Hepatic stellate cell (primary cell): ENCODE data around the gene RUNX2.

ENCODE experiments used
- DNase-seq: peaks from one replicate; pipeline ENCODE4 v3.0.0; 2011; ENCODE audit warnings: low spot score

RUNX2 gene

DNA sequence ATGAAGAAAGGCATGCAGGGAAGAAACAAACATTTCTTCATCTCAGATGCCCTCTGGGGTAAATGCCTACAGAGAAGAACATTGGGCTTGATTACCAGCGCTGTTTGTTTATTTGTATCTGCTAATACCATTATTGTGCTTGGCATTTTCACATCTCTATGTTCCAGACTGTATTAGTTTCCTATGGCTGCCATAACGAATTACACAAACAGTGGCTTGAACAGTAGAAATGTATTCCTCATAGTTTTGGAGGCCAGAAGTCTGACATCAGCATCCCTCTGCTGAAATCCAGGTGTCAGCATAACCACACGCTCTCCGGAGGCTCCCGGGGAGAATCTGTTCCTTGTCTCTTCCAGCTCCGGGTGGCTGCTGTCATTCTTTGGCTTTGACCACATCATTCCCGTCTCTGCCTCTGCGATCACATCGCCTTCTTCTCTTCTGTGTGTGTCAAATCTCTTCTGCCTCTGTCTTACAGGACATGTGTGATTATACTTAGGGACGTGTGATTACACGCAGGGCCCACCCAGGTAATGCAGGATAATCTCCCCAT is 291.2 kb downstream of the RUNX2 start:
- no peak for DNase-seq

DNA sequence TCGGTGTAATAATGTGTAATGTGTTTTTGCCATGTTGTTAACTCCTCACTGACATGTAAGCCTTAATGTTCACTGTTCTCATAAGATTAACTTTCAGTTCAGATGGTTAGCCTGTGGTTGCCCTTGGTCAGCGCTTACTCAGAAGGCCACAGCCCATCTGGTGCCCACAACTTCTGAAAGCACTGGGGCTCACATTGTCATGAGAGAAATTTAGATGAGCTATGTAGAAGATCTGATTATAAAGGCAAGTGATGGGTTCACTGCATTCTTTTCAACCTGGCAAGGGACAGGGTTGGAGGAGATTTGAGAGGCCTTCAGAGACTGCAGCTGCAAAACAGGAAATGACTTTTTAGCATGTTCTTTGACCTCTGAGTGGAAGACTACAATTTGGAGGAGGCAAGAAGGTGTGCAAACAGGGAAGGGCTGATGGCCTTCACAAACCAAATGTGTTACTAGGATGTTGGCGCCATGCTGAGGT is 291.9 kb downstream of the RUNX2 start:
- DNase-seq: no peak

DNA sequence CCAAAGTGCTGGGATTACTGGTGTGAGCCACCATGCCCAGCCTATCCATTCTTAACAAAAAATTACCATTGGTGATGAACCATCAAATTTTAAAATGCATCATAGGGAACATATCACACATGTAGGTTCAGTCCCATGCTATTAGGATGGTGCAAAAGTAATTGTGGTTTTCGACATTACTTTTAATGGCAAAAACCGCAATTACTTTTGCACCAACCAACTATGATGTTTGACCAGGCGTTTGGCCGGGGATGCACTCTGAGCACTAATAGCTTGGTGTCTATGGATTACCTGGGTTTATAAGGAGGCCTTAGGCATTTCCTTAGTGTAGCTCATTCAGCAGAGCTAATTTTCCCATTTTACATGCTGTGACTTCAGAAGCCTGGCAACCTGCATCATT is 296.1 kb downstream of the RUNX2 start:
- DNase-seq: no peak

DNA sequence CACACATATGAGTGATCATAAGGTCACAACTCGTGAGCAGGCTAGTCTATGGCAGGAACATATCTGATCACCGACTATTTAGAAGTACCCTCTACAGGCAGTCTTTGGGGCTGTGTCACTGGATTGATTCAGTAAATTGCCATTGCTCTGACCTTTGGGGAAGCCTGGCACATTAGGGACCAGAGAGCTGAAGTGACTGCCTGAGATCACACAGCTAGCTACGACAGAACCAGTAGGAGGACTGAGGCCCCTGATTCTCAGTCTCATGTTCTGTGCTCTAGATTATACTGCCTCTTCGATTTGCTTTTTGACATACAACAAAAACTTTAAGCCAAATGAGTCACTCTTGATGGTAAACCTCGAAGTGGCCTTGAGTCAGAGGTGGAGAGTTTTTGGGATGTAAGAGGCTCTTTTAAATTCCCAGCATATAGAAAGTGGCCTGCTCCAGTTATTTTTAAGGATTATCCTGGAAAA is 297.1 kb downstream of the RUNX2 start:
- DNase-seq: peak; percentile 35

DNA sequence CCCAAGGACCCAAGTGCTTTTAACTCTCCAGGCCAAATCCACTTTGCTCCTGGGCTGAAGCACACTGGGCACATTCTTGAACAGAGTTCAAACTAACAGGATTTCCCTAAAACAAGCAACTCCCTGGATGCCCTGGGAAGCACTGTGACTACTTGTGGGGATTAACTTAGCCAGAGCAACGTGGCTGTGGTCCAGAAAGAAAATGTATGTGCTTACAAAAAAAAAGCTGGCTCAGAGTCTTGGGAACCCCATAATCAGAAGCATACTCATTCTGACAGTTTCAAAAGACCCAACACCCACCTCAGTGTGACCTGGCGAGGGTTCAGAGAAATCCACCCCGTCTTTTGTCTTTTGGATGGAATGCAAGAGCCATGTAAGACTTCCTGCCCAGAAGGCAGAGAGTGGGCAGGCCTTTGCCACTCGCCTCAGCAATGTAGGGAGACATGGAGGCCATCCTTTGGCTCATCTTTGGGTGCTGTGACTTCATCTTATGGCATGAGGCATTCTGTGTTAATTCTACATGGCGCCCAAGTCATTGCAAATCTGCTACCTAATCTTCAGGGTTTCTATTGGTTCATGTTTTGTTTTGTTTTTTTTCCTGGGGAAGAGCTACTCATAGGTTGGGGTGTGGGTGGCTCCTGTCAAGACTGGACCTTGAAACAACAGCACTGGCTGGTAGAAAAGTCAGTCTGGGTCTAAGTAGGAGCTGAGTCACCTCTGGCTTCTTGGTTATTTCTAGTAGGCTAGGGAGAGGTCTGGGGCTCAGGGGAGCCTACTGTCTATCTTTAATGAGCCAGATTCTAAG is 298.2 kb downstream of the RUNX2 start:
- no peak for DNase-seq

DNA sequence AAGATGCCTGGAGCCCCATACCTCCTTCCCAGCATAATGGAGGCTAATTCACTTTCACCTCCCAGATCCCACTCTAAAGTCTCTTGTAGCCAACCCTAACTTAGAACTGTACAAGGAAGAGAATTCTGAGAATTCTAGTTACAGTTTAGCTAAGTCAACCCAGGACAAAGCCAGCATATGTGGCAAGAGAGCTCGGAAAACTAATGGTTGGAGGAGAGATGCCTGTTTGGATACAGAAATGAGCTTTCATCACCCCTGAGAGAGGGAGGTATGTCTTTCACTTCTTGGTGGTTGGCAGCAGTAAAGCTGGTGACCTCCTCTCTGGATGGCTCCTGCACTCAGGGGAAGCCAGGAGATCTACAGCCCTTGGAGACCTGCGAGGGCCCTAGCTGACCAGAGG is 302.2 kb downstream of the RUNX2 start:
- DNase-seq: no peak

DNA sequence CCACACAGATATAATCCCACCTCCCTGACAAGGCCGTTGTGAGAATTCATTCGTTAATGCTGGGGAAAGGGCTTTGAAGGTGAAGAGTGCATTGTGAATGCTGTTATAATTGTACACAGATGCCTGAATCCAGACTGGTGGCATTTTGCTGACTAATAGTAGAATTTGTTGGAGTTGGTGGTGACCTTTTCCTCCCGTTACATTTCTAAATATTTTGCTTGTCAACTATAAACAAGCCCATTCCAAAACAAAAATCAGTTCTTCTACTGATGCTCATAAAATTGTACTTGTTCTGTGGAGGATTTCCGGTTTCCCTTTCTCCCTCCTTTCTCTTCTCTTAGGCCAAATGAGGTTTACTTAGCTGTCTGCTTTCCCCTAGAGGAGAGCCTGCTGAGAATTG is 302.7 kb downstream of the RUNX2 start:
- DNase-seq: no peak

DNA sequence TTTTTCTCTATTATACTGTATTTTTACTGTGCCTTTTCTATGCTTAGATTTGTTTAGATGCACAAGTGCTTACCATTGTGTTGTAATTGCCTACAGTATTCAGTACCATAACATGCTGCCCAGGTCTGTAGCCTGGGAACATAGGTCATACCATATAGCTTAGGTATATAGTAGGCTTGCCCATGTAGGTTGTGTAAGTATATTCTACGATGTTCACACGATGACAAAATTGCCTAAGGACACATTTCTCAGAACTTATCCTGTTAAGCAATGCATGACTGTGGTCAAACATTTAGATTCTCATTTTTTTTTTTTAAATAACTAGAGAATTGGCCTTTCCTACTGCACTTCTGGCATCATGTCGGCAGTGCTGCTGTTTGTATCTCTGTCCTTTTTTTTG is 303.3 kb downstream of the RUNX2 start:
- DNase-seq: no peak

DNA sequence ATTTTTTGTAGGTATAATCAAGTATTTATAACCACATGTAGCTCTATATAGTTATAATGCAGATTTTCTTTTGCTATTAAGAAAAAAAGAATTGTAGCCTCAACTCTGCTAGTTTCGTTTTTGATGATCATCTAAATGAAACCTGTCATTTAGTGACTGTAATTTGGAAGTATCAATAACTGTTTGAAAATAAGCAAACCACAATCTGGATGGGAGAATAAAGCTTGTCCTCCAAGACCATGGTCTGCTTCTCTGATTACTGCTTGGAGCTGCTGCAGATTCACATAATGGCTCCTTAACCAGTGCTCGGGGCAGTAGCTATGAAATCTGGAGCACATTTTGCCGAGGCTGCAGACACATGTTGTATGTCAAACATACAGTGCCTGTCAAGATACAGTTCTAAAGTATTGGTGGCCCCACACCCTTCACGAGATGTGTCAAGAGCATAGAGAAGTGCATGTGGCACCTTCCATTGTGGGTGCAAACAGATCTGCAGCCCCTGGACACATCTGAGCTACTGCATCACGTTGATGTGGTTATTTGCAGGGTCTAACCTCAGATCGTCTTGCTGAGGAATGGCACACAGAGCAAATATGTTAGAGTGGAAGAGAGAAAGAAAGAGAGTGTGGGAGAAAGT is 305.3 kb downstream of the RUNX2 start:
- no peak for DNase-seq

DNA sequence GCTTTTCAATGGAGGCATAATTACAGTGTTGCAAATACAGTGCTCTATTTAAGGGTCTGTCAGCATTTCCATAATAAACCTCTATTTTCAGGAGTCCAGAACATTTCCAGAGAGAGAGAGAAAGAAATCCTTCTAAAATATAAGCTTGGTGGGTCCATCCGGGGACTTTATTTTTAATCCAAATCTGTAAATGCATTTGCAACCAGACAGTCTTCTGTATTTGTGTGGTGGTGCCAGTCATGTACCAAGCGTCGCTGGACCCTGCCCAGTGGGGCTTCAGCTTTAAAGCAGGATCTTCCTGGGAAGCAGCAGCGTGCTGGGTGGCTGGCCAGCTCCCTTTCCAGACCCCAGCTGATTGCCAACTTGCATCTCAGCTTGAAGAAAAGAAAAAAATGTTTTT is 306.1 kb downstream of the RUNX2 start:
- DNase-seq: no peak

DNA sequence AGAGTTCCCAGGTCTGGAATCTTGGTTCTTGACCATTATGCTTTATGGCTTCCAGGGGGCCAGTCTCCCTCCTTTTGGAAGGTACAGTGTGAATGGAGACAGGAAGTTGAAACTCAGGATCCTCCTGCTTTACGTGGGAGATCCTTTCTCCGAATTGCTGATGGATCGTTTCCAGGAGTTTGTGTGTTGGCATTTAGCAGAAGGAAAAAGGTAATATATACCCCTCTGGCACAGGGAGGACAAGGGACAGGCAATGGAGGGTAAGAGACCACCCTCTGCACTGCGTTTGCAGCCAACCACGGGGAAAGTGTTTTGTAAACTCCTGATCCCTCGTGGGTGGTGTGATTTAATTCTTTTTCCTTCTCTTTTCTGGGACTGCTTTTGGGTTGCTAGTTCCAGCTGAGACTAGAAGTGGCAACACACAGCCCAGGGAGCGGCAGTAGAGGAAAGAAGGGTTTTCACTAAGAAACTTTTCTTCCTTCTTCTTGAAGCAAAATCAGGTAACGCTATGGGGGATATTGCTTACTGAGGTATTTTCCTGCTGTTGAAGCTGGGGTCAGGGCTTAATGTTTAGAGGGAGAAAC is 307.2 kb downstream of the RUNX2 start:
- DNase-seq: no peak

DNA sequence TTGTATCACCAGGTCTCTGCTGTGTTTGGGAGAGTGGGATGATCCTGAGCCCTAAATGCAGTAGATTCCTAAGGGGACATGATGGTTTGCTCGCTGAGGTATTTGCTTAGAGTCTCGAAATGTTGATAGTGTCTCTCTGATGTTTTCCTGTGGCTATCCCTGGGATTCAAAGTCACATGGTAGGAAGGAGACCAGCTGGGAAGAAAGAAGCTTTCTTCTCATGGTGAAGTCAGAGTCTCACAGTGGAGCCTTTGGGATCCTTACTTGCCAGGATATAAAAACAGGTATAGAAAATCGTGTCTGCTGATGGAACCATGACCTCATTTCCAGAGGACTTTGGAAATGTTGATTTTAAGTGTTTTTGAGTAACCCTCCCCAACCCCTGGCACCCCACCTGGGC is 308.9 kb downstream of the RUNX2 start:
- no peak for DNase-seq

DNA sequence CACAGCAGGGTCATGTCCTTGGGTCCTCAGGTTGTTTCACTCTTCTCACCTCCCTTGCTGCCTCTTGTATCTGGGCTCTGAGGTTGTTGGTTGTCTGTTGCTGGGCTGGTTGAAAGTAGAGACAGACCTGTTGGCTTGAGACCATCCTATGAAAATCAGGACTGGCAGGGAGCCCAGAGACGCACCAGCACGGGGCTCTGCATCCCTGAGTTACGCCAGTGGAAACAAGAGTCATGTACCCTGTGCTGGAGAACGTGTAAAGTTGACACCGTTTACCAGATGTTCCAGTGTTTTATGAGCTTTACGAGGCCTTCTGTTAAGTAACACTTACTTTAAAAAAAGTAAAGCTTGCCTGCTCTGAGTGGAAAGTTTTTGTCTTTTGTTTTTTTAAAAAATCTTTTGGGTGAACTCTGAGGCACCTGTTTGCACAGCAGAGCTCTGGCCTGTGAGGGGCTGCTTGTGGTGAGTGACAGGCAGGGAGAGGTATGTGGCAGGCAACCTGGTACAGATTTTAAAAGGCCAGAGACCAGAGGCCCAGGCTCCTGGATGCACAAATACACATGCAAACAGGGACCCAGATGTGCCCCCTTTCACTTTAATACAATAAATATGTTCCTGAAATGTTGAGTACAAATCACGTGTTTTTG is 309.6 kb downstream of the RUNX2 start:
- no peak for DNase-seq

DNA sequence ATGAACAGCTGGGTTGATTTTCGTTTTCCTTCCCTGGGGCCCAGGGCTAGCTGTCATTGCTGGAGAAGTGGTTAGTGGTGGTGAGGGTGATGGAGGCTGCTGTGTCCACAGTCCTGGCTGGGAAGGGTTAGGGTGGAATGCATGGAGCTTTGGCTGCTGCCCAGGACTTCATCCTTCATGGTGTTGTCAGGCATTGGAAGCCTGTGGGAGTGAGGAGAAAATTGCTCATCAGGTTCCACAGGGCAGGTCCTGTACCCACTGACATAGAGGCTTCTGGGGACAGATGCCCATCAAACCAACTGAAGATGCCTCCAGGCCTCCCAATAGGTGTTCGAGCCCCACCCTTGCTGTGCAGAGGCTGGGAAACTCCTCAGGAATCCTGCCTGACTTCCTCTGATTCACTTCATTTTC is 312.0 kb downstream of the RUNX2 start:
- DNase-seq: peak; percentile 64

DNA sequence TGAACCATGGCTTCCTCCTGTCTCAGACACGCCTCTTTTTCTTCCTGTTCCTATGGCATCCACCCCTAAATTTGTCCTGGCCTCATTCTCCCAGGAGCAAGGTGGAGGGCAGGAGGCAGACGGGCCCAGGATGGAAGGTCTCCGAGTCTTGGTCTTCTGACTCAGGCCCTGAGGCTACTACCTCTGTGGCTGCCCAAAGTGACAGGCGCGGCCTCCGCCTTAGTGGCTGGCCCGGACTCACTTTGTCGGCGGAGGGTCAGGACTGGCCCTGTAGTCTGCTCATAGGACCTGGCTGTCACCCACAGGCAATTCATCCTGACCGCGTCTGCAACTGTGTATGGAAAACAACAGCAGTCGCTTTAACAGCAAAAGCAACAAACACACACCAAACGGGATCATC is 312.7 kb downstream of the RUNX2 start:
- no peak for DNase-seq

DNA sequence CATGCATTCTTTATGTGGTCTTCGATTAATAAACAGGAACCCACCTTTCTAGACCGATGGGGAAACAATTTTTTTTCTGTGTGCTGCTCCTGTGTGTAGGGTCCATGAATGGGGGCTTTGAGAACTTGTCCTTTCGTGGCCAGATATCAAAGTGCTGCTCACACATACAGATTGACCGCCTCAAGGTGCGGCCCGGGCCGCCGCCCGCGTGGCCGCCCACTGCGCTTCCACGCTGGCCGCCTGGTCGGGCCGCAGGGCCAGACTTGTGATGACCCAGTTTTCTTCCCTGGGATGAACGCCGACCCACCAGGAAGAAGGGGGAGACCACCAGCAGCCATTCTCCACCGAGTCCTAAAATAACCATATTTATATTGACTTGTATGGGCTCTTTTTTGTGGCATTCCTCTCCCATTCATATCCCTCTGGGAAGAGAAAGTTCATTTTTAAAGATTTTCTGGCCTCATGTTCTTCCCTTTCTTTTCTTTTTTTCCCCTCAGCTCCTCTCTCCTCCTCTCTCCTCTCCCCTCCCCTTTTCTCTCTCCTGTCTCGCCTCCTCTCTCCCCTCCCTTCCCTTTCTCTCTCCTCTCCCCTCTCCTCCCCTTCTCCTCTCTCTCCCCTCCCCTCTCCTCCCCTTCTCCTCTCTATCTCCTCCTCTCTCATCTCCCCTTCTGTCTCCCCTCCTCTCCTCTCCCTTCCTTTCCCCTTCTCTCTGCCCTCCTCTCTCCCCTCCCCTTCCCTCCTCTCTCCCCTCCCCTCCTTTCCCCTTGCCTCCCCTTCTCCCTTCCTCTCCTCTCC is 314.4 kb downstream of the RUNX2 start:
- DNase-seq: no peak

DNA sequence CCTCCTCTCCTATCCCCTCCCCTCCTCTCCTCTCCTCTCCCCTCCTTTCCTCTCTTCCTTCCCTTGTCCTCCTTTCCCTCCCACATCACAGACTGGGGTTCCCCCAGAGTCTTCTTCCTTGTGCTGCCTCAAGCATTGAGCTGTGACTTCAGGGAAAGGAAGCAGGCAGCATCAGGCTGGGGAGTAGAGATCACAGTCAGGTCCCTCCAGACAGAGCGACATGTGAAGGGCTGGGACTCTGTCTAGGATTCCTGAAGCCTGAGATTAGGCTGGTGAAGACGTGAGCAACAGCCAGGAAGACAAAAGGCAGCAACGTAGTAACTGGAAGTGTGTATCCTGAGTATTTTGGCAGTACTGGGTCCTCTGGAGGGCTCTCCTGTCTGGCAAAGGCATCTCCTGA is 315.0 kb downstream of the RUNX2 start:
- DNase-seq: no peak

DNA sequence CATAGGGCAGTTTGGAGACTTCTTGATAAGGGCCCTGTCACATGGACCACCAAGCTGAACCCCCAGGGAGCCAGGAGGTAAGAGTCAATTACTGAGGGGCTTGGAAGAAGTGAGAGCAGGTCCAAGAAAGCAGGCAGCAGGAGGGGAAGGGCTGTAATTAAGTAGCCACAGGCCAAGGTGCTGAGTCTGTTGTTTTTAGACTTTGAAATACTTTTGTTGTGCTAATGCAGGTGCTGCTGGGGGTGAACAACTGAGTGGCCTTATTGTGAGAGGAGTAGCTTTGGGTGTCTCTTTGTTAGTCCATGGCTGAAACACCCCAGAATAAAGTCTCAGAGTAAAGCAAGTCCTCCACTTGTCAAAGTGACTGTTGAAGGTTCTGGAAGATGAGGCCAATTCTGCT is 316.6 kb downstream of the RUNX2 start:
- DNase-seq: no peak

DNA sequence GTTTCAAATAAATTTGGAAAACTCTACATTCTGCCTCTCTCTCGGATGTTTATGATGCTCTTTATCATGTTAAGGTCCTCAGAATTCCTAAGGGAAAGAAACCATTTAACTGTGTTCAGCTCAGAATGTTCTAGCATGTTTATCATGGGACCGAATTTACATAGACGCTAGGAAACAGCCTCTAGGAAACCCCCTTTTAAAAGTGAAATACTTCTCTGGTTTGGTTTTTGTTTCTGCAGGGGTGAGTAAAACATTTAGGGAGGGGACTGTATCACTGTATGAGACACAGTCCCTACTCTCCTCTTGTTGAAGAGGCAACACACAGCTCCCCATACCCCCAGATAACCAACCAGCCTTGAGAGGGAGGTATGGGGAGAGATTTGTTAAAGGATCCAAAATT is 317.2 kb downstream of the RUNX2 start:
- DNase-seq: no peak

DNA sequence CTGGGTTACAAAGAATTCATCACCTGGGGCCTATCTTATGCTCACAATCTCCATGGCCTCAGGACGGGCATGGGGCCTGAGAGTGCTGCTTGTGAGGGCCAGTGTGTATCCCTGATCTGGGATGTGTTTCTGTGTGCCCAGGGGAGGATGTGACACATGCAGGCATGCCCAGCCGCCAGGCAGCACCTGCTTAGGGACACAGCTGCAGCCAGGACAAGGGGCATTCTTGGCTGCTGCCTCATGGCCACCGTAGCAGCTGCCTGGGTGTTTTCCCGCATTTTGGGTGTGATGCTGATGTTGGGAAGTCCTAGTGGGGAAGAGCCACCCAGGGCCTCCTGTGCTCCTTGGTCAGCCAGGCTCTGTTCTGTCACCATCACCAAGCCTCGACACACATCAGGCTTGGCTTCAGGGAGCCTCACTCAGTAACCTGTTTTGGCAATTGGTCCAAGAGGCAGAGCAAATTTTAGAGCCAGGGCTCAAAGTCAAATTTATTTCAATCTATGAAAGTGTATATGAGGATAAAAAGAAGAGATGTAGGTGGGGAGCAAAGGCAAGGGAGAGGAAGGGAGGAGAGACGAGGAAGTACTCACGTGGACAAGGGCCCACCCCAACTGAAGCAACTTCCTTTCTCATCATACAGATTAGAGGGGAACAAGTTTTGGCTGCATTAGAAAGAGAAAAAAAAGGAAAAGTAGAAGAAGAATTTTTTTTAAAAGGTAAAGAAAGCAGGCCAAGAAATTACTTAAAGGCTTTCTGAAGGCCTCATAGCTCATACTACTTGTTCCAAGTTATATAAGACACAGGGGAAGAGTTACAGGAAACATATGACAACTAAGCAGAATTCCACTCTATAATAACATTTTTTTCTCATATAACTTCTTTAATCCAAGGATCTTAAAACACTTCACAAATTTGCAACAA is 319.5 kb downstream of the RUNX2 start:
- no peak for DNase-seq

DNA sequence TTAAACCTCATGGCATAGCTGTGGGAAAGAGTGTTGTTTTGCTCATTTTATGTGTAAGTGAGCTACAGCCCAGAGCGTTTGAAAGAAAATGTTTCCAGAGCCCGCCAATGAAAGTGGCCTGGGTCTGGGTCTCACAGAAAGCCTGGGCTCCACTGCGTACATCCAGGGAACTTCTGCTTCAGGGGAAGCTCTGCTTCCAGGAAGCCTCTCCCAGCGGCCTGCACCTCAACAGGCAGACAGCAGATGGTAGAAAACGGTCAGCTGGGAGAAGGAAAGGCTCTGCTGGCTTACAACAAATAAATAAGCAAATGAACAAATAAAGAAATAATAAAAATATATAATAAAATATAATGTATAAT is 320.1 kb downstream of the RUNX2 start:
- DNase-seq: no peak
